Thymus (tissue), 11 donors: ENCODE data around the gene ASB4. TPM values are rescaled to one million over a fixed set of nuclear protein-coding genes. Genes with fewer than 3 reads are reported as not detected.
"Not testable (repeated sequence)": the region's sequence is repeated elsewhere in the genome, so short reads cannot be mapped to it uniquely, and the experiment has no call there.

Experiments
- DNase-seq, 9 donors: peaks; one replicate each; pipeline ENCODE4 v3.0.0-alpha.2; 2013; ENCODE audit warnings: low spot score in 9 of 9, low read depth in 6 of 9, missing footprints in 1 of 9
- H3K27ac ChIP-seq, 2 donors: one replicate each; pipeline ENCODE4 v1.5.1; 2013; ENCODE audit warnings: control low read depth in 1 of 2, low read depth in 1 of 2, low read length in 1 of 2, mild to moderate bottlenecking in 1 of 2, moderate library complexity in 1 of 2
- H3K27me3 ChIP-seq, 2 donors: one replicate each; pipeline ENCODE4 v1.5.1; 2013; ENCODE audit warnings: low read length in 1 of 2; ENCODE audit not compliant: control insufficient read depth in 2 of 2, insufficient read depth in 1 of 2
- H3K36me3 ChIP-seq, 2 donors: one replicate each; pipeline ENCODE4 v1.5.1; 2013; ENCODE audit warnings: low read length in 1 of 2, mild to moderate bottlenecking in 1 of 2, moderate library complexity in 1 of 2; ENCODE audit not compliant: control insufficient read depth in 2 of 2, insufficient read depth in 2 of 2
- H3K4me1 ChIP-seq, 2 donors: one replicate each; pipeline ENCODE4 v1.5.1; 2013; ENCODE audit warnings: low read length in 2 of 2; ENCODE audit not compliant: control insufficient read depth in 2 of 2, insufficient read depth in 2 of 2
- H3K4me3 ChIP-seq, 2 donors: one replicate each; pipeline ENCODE4 v1.5.1; 2013; ENCODE audit warnings: low read length in 2 of 2, control low read depth in 1 of 2, mild to moderate bottlenecking in 1 of 2
- H3K9me3 ChIP-seq, 2 donors: one replicate each; pipeline ENCODE4 v1.5.1; 2013; ENCODE audit warnings: low read length in 1 of 2, mild to moderate bottlenecking in 1 of 2; ENCODE audit not compliant: control insufficient read depth in 2 of 2, insufficient read depth in 1 of 2
- WGBS: extraction: QIAGEN DNeasy Blood & Tissue Kit; methylation state at CpG from one replicate; pipeline ENCODE4 v1.1.7; 2013; 5-methylcytosine and 5-hydroxymethylcytosine counted together
- polyA plus RNA-seq: library from polyadenylated mRNA; stranded (reverse); fragments of 200-250 nt; gene quantifications from one replicate; pipeline ENCODE4 v1.2.3, GENCODE V29; 2013
- total RNA-seq: library from RNA; stranded (reverse); fragments of 120-200 nt; gene quantifications from one replicate; pipeline ENCODE4 v1.2.4, GENCODE V29; 2013
- donor health status: healthy.

Gene ASB4
- total and polyA plus RNA-seq, 2 donors: 0.38 to 0.98 TPM

DNA sequence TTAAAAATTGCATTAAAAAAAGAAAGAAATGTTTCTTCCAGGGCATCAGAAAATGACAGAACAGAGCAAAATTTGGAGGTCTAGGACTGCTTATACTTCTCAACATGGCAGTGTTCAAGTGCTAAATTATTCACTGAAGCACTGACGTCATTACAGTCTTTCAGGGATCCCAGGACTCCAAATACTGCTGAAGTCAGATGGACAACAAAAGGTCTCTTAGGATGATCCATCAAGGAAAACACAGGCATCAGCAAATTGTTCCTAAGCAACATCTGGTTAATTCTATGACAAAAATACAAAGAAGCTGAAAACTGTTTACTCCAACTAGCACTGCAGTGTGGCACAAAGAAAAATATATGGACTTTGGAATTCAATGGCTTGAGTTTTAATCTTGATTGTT, 58.4 kb downstream of the ASB4 start:
- no peaks in the 10 kb centered on the region for H3K27me3 ChIP-seq
- DNase-seq: no peak
- H3K4me1 ChIP-seq: no peaks in the 10 kb centered on the region
- H3K4me3 ChIP-seq: no peak overlapping the region
- H3K36me3 ChIP-seq: no peaks in the 10 kb centered on the region
- H3K9me3 ChIP-seq: no peaks in the 10 kb centered on the region
- 94% methylated on average over 1 of the region's 1 CpG for WGBS
- no peak overlapping the region for H3K27ac ChIP-seq

DNA sequence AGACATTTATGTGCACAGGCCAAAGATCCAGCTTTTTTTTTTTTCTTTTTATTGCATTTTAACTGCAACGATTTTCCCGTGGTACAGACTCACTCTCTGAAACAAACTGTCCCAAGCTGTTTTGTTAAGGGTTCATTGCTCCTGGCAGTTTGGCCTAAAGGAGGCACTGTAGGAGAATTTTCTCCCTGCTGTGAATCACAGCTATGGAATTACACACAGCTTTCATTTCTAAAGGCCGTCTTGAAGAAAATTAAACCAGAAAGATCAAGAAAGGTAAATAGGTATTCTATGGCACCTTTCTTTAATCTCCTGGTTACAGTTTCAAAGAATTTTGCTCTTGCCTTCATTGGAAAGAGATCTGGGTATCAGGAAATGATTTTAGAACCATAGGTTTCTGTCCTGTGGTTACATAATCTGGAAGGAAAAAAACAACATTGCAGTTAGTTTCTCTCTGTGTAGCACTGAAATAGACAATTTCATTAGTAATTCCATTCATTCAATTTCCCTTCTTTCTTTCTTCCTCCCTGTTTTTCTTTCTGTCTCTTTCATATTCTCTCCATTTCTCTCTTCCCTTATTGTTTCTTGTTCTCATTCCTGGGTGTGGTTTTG, 59.4 kb downstream of the ASB4 start:
- H3K27ac ChIP-seq: no peak overlapping the region
- H3K9me3 ChIP-seq: no peaks in the 10 kb centered on the region
- no peak for DNase-seq
- H3K27me3 ChIP-seq: no peaks in the 10 kb centered on the region
- H3K4me3 ChIP-seq: no peak overlapping the region
- WGBS: 49% methylated on average over 3 of the region's 3 CpGs
- H3K36me3 ChIP-seq: no peaks in the 10 kb centered on the region
- no peaks in the 10 kb centered on the region for H3K4me1 ChIP-seq

DNA sequence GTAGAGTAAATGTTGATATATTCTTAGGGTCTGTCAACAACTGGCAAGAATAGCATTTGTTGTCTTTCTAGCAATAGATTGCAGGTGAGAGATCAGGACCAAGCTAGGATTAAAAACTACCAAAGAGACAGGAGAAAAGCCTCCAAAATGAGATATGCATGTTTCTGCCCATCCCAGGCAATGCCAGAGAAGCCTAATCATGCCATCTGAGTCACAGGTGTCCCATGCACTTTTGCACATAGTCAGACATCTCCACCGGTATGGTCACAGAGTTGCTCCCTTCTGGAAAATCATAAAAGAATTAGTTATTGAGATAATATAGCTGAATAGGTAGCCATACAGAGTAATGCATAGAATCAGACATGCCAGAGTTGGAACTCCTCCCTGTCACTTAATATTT, 59.9 kb downstream of the ASB4 start:
- no peak overlapping the region for H3K27ac ChIP-seq
- H3K9me3 ChIP-seq: no peaks in the 10 kb centered on the region
- 100% methylated on average over 1 of the region's 1 CpG for WGBS
- no peaks in the 10 kb centered on the region for H3K27me3 ChIP-seq
- DNase-seq: no peak
- H3K4me1 ChIP-seq: no peaks in the 10 kb centered on the region
- no peaks in the 10 kb centered on the region for H3K36me3 ChIP-seq
- no peak overlapping the region for H3K4me3 ChIP-seq

DNA sequence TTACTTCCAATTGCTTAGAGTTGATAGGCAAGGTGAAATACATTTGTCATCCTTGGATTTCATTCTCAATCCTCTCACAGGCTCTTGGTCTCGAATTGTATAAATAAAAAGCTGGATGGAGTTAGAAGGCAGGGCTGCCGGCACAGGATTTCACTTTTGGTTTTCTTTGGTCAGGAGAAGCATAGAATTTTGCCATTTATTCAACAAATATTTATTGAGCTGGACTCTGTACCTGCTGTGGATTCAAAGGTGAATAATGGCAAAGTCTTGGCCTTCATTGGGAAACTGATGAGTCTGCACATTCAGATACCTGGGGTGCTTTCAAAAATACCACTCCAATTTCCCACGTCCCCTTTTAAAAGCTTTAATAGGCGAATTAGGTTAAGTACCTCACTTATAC, 60.9 kb downstream of the ASB4 start:
- WGBS: 93% methylated on average over 4 of the region's 4 CpGs
- Histone ChIP-seq H3K9me3 (no peaks in the 10 kb centered on the region), H3K27ac (no peak overlapping the region), H3K4me1 (no peaks in the 10 kb centered on the region), H3K27me3 (no peaks in the 10 kb centered on the region), H3K4me3 (no peak overlapping the region), H3K36me3 (no peaks in the 10 kb centered on the region)
- no peak for DNase-seq

DNA sequence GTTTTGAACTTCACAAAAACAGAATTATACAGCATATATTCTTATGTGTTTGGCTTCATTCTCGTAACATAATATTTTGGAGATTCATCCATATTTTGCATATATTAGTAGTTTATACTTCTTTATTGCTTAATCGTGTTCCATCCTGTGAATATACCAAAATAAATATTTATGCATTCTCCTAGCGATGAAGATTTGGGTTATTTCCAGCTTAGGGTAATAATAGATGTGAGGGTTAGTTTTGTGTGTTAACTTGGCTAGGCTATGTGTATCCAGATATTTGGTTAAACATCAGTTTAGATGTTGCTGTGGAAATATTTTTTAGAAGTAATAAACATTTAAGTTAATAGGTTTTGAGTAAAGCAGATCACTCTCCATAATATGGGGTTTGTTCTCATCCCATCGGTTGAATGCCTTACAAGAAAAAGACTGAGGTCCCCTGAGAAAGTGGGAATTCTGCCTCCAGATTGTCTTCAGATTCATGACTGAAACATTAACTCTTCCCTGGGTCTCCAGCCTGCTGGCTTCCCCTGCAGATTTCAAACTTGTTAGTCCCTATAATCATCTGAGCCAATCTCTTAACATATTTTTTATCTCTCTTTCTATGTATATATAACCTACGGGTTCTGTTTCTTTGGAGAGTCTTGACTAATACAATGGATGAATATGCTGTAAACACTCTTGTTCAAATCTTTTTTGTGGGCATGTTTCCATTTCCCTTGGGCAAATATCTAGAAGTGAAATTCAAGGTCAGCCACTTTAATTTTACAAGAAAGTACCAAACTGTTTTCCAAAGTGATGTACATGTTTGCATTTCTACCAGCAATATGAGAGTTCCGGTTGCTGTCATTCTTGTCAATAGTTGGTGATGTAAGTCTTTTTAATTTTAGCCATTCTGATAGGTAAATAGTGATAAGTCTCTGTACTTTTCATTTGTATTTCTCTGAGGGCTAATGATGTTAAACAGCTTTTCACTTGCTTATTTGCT, 61.9 kb downstream of the ASB4 start:
- 87% methylated on average over 6 of the region's 6 CpGs for WGBS
- DNase-seq: no peak
- H3K4me1 ChIP-seq: no peaks in the 10 kb centered on the region
- H3K9me3 ChIP-seq: no peaks in the 10 kb centered on the region
- no peak overlapping the region for H3K4me3 ChIP-seq
- no peaks in the 10 kb centered on the region for H3K36me3 ChIP-seq
- no peak overlapping the region for H3K27ac ChIP-seq
- H3K27me3 ChIP-seq: no peaks in the 10 kb centered on the region

DNA sequence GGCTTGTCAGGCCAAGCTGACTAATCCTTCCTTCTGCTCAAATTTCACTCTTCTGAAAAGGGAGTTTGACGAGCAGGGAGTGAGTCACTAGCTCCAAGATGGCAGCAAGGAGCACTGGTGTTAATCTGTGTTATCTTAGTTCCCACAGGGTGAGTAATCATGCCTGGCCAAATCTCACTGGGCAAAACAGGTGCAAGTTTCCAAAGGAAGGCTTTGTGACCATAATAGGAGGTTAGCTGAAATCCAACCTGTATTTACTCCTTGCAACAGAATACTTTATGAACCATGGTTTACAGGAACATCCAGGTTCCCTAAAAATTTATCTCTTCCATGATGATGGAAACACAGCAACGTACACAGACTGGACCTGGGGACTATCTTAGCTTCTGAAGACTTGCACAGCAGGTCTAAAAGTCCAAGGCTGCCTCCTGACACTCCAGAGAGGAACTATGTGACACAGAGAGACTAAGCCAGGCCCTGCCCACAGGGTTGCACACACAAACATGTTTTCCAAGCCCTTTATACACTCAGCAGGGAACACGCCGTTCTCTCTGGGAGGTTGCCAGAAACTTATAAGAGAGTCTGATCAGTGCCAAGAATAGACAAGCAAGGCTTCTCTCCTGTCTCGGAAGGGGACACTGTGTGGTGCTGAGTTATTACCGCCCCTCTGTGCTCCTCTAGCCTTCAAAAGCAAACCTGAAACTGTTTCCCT, 64.2 kb downstream of the ASB4 start:
- peak in 1 of 9 donors; percentile 10 for DNase-seq
- 78% methylated on average over 6 of the region's 6 CpGs for WGBS
- Histone ChIP-seq H3K4me1 (no peaks in the 10 kb centered on the region), H3K36me3 (no peaks in the 10 kb centered on the region), H3K27ac (peak overlapping the region in 1 of 2 donors; percentile 84), H3K27me3 (no peaks in the 10 kb centered on the region), H3K9me3 (no peaks in the 10 kb centered on the region), H3K4me3 (no peak overlapping the region)

DNA sequence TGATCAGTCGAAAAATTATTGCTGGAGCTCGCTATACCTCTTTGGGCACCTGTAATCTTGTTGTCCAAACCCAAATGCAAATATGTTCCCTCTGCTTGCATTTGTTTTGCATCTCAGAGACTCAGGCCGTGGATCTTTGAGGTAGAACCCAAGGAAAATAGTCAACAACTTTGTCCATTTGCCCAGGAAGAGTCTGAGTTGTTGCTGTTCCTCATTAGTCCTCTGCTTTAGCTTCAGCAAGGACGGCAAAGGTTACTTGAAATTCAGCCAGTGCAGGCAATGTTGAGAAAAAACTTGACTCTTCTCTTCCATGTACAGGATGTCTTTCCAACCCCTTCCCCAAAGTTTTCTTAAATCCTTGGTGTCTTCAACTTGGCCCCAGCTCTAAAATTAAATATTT, 64.8 kb downstream of the ASB4 start:
- Histone ChIP-seq H3K36me3 (no peaks in the 10 kb centered on the region), H3K4me1 (no peaks in the 10 kb centered on the region), H3K9me3 (no peaks in the 10 kb centered on the region), H3K27ac (peak overlapping the region in 1 of 2 donors; percentile 84), H3K27me3 (no peaks in the 10 kb centered on the region), H3K4me3 (no peak overlapping the region)
- 86% methylated on average over 4 of the region's 4 CpGs for WGBS
- DNase-seq: no peak

DNA sequence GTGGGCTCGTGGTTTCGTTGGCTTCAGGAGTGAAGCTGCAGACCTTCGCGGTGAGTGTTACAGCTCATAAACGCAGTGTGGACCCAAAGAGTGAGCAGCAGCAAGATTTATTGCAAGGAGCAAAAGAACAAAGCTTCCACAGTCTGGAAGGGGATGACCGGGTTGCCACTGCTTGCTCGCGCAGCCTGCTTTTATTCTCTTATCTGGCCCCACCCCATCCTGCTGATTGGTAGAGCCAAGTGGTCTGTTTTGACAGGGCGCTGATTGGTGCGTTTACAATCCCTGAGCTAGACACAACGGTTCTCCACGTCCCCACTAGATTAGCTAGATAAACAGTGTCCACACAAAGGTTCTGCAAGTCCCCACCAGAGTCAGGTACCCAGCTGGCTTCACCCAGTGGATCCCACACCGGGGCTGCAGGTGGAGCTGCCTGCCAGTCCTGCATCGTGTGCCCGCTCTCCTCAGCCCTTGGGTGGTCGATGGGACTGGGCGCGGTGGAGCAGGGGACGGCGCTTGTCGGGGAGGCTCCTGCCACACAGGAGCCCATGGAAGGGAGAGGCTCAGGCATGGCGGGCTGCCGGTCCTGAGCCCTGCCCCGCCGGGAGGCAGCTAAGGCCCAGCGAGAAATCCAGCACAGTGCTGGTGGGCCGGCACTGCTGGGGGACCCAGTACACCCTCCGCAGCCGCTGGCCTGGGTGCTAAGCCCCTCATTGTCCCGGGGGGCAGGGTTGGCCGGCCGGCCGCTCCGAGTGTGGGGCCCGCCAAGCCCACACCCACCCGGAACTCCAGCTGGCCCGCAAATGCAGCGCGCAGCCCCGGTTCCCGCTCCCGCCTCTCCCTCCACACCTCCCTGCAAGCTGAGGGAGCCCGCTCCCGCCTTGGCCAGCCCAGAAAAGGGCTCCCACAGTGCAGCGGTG, 66.5 kb downstream of the ASB4 start:
- not testable (repeated sequence) for H3K9me3 ChIP-seq, H3K36me3 ChIP-seq, H3K27me3 ChIP-seq, H3K4me3 ChIP-seq, H3K4me1 ChIP-seq, DNase-seq, H3K27ac ChIP-seq
- WGBS: 87% methylated on average over 45 of the region's 45 CpGs
